Thoracic aorta (tissue), 2 donors: Measurements from ENCODE around the gene SCUBE2. TPM values are rescaled to one million over a fixed set of nuclear protein-coding genes. Genes with fewer than 3 reads are reported as not detected.

ENCODE experiments used
- ATAC-seq: fragments of 150-250 bp; one replicate; pipeline ENCODE4 v1.8.0; 2017; ENCODE audit warnings: low read depth; ENCODE audit not compliant: insufficient number of reproducible peaks, low FRiP score
- DNase-seq: peaks from one replicate; pipeline ENCODE4 v3.0.0-alpha.2; 2020; ENCODE audit warnings: low spot score
- H3K27ac ChIP-seq, 2 donors: fragments of 200-600 bp; sonication (generic); 1 replicate in 1 of 2; 2 replicates in 1 of 2; pipeline ENCODE4 v1.5.1; 2016; ENCODE audit warnings: mild to moderate bottlenecking in 2 of 2, moderate library complexity in 2 of 2
- H3K27me3 ChIP-seq: fragments of 200-600 bp; sonication (generic); replicated peaks from 2 replicates; pipeline ENCODE4 v1.6.0; 2016; ENCODE audit warnings: mild to moderate bottlenecking; ENCODE audit not compliant: insufficient read depth
- H3K36me3 ChIP-seq: fragments of 200-600 bp; sonication (generic); one replicate; pipeline ENCODE4 v1.5.1; 2016
- H3K4me1 ChIP-seq, 2 donors: fragments of 200-600 bp; sonication (generic); 1 replicate in 1 of 2; 2 replicates in 1 of 2; pipeline versions ENCODE4 v1.5.1 to v1.6.0; 2016; ENCODE audit warnings: low read depth in 2 of 2, mild to moderate bottlenecking in 1 of 2; ENCODE audit not compliant: control insufficient read depth in 1 of 2
- H3K4me3 ChIP-seq: fragments of 200-600 bp; sonication (generic); 2 replicates; pipeline ENCODE4 v1.5.1; 2016; ENCODE audit warnings: mild to moderate bottlenecking
- H3K9me3 ChIP-seq: fragments of 200-600 bp; sonication (generic); 2 replicates; pipeline ENCODE4 v1.5.1; 2016
- total RNA-seq, 2 donors: library from RNA; depleted of rRNA; stranded (reverse); fragments of >200 nt; gene quantifications; one replicate each; pipeline versions ENCODE4 v1.1.0 to v1.2.3, GENCODE V29; 2016
- TF ChIP-seq, protein P1 (sequence below): fragments of 200-600 bp; sonication (generic); IDR thresholded peaks from one replicate; pipeline ENCODE4 v1.5.1; 2019; ENCODE audit warnings: antibody characterized with exemption

Gene SCUBE2
- total RNA-seq, result 1 to 10 TPM; 1.2 to 3.9 TPM

DNA sequence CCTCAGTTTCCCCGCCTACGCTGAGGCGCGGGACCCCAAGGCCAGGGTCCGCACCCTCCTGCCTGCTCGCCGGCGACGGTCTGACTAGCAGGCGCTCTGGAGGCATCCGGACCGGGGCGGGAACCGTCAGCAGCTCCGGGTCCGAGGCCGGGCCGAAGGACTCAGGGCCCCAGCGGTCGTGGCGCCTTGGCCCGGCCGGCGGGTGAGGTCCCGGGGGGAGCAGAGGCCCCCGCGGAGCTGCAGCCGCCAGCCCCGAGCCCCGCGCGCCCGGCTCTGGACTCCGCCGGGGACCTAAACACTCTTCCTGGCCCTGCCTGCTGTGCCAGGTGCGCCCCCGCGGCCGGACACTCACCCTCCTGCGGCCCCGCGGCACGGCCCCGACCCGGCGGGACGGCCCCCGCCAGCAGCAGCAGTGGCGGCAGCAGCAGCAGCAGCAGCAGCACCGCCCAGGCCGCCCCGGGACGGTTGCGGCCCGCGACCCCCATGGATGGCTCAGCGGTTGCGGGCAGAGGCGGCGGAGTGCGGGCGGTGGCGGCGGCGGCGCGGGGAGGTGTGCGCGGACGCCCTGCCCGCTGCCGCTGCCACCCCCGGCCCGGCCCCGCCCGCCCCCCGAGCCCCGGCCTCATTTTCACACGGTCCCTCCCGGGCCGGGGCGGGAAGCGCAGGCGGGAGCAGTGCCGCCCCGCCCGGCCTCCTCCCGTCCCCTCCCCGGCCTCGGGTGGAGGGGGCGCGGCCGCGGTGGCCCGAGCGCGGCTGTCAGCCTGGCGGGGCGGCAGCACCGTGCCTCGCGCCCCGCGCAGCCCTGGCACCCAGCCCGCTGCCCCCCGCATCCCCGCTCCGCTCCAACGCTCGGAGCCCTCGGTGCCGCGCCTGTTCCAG is at the start of gene SCUBE2:
Gene SCUBE2 (minus strand): TSS at position 556 of the 879 bp plus-strand sequence. CDS start 71 bp downstream, at position 485.
- no peaks in the 10 kb centered on the region for H3K9me3 ChIP-seq
- no peaks in the 10 kb centered on the region for H3K36me3 ChIP-seq
- DNase-seq (no peak), ATAC-seq (no peak)
- peak within 1 kb of the TSS; percentile 75 for H3K4me3 ChIP-seq
- peaks cover 0 to 5% of the 10 kb centered on the region in 2 donors for H3K4me1 ChIP-seq
- H3K27me3 ChIP-seq, result no peaks in the 10 kb centered on the region
- TF ChIP-seq, protein P1, sequence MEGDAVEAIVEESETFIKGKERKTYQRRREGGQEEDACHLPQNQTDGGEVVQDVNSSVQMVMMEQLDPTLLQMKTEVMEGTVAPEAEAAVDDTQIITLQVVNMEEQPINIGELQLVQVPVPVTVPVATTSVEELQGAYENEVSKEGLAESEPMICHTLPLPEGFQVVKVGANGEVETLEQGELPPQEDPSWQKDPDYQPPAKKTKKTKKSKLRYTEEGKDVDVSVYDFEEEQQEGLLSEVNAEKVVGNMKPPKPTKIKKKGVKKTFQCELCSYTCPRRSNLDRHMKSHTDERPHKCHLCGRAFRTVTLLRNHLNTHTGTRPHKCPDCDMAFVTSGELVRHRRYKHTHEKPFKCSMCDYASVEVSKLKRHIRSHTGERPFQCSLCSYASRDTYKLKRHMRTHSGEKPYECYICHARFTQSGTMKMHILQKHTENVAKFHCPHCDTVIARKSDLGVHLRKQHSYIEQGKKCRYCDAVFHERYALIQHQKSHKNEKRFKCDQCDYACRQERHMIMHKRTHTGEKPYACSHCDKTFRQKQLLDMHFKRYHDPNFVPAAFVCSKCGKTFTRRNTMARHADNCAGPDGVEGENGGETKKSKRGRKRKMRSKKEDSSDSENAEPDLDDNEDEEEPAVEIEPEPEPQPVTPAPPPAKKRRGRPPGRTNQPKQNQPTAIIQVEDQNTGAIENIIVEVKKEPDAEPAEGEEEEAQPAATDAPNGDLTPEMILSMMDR, result no peak
- H3K27ac ChIP-seq, result no peak within 1 kb of the TSS

DNA sequence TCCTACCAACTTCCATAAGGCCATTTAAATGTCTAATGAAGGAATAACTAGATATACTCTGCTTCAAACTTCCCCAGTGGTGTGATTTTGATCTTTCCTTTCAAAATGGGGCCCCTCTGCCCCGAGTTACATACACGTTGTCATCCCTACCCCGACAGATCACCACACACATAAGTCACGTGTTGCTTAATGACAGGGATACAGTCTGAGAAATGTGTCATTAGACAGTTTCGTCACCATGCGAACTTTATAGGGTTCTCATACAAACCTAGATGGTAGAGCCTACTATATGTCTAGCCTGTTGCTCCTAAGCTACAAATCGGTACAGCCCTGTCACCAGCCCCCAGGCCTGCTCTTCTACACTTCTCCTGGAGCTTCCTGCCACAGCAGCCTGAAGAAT is 49.8 kb upstream of the SCUBE2 start:
- Histone ChIP-seq H3K9me3 (no peaks in the 10 kb centered on the region), H3K36me3 (peaks cover 25% of the 10 kb centered on the region), H3K4me1 (peaks cover 12 to 32% of the 10 kb centered on the region in 2 donors), H3K27ac (no peak overlapping the region), H3K27me3 (no peaks in the 10 kb centered on the region), H3K4me3 (no peak overlapping the region)
- TF ChIP-seq, protein P1, result no peak
- ATAC-seq (no peak), DNase-seq (no peak)

DNA sequence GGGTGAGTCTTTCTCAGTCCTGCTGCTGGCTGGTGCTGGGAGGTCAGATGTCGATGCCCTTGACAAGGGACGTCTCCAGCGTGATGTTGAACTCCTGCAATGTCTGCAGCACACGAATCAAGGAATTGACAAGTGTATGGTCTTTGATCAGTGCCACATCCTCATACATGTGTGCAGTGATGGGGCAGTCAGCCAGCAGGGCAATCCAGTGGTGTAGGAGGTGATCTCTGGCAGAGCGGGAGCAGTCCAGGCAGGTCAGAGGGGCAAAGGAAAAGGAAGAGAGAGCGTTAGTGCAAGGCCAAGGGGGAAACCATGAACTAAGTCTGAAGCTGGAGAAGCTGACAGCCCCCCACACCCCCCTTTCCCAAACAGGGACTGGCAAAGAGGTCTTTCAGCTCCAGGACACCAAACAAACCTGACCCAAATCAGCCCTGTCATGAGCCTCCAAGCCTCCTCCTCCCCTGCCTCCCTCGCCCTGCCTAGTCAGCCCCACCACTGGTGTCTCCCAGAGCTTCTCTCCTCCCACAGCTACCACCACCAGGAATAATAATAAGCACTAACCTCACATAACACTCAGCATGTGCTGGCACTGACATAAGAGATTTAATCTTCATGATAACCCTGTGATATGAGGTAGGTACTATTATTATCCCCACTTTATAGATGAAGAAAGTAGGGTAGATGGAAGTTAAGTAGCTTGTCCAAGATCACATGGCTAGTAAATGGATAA is 48.4 kb upstream of the SCUBE2 start:
- TF ChIP-seq, protein P1, result no peak
- Histone ChIP-seq H3K27ac (peak overlapping the region; percentile 47 to 67), H3K27me3 (no peaks in the 10 kb centered on the region), H3K4me1 (peaks cover 12 to 32% of the 10 kb centered on the region in 2 donors), H3K4me3 (no peak overlapping the region), H3K9me3 (no peaks in the 10 kb centered on the region), H3K36me3 (peaks cover 23% of the 10 kb centered on the region)
- ATAC-seq, result no peak
- no peak for DNase-seq

DNA sequence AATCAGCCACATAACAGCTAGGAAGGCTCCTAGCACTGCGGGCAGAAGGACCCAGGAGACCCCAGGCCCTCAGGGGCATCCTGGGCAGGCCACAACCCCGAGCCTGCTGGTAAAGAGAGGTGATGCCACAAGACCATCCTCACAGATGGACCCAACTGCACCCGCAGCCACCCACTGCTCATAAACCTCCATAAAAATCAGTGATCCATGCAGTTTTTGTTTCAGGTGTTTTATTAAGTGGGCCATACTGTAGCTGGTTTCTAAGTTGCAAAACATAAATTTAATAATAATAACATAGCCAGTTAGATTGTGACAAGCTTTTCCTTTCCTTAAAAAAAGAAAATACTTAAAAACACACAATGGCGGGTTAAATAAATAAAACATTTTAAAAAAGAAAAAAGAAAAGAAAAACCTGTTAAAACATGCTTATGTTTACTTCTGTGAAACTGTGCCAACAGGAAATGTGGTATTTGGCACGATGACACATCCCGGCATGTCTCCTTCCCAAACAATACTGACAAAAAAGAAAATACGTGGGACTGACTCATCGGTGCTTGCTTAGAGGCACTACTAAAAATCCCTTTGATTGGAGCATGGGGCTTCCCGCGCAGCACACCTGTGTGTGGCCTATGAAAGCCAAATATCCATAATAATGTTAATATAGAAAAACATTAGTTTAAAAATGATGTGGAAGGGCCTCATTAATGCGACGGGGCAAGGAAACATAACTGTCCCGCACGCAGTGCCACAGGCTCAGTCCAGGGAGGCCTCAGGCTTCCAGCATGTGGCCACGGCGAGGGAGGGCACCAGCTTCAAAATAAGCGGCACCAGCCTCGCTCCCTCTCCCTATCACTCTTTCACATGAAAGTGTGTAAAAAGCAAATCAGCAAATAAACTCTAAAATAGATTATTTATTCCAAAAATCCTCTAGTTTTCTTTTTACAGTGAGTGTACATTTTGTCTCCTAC is 47.5 kb upstream of the SCUBE2 start:
- ATAC-seq, result peak; percentile 83
- peaks cover 12 to 32% of the 10 kb centered on the region in 2 donors for H3K4me1 ChIP-seq

More for the DNA sequence above, 47.5 kb upstream of the SCUBE2 start:
- H3K9me3 ChIP-seq, result no peaks in the 10 kb centered on the region
- H3K27me3 ChIP-seq, result no peaks in the 10 kb centered on the region
- H3K27ac ChIP-seq, result peak overlapping the region; percentile 59 to 67
- TF ChIP-seq, protein P1, result no peak
- DNase-seq, result peak; percentile 19
- H3K4me3 ChIP-seq, result no peak overlapping the region
- H3K36me3 ChIP-seq, result peaks cover 19% of the 10 kb centered on the region
